ENCODE results near the gene LPP.

Gene LPP

DNA sequence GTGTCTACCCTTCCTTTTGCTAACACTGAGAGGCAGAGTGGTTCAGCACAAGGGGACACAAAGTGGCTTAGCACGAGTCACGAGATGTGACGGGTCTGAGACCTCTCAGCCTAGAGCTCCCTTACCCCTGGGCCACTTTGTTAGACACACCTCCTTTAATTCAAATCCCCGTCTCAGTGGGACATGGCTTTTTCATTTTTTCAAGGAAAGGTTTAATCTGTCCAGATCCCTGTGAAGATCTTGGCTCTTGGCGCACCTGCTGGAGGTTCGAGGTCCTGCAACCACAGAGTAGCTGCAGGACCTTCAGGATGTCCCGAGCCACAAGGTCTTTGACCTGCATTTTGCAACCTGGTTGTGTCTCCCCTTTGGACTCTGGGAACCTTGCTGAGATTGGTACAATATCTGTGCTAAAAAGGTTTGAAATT, 52.0 kb downstream of the LPP start:
- no peak overlapping the region for H3K27ac ChIP-seq
- no peak for DNase-seq
- TF ChIP-seq, protein P1, sequence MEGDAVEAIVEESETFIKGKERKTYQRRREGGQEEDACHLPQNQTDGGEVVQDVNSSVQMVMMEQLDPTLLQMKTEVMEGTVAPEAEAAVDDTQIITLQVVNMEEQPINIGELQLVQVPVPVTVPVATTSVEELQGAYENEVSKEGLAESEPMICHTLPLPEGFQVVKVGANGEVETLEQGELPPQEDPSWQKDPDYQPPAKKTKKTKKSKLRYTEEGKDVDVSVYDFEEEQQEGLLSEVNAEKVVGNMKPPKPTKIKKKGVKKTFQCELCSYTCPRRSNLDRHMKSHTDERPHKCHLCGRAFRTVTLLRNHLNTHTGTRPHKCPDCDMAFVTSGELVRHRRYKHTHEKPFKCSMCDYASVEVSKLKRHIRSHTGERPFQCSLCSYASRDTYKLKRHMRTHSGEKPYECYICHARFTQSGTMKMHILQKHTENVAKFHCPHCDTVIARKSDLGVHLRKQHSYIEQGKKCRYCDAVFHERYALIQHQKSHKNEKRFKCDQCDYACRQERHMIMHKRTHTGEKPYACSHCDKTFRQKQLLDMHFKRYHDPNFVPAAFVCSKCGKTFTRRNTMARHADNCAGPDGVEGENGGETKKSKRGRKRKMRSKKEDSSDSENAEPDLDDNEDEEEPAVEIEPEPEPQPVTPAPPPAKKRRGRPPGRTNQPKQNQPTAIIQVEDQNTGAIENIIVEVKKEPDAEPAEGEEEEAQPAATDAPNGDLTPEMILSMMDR (IDR thresholded peaks at IDR 0.05; ENCODE audit: low read depth, low read length, missing control alignments): peak; percentile 55
- no peak overlapping the region for H3K4me3 ChIP-seq (ENCODE audit: low read depth, low read length)
- H3K27me3 ChIP-seq (replicated peaks): no peaks in the 10 kb centered on the region
- in situ Hi-C loops (cut with HindIII; ENCODE audit: low pct_ligation_motif_present, low sequenced_read_pairs): no loop called here
- H3K36me3 ChIP-seq (replicated peaks): no peaks in the 10 kb centered on the region

DNA sequence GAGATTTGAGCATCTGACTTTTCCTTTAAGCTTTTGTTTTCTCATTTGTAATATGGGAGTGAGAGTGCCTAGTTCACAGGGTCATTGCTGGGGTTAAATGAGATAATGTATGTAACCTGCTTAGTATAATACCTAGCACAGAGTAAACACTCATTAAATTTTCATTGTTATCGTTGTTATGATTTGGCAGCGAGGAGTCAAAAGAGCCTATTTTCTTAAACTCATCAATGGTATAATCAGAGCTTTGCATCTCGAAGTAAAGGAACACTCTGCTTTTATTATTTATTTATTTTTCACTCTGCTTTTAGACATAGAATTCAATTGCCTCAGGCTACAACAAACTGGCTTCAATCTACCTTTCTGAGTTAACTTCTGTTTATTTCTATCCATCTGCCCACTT, 52.8 kb downstream of the LPP start:
- Histone ChIP-seq H3K36me3 (replicated peaks) (no peaks in the 10 kb centered on the region), H3K27me3 (replicated peaks) (no peaks in the 10 kb centered on the region), H3K27ac (no peak overlapping the region), H3K4me3 (ENCODE audit: low read depth, low read length) (no peak overlapping the region)
- DNase-seq: no peak
- in situ Hi-C loops (cut with HindIII; ENCODE audit: low pct_ligation_motif_present, low sequenced_read_pairs): no loop called here
- TF ChIP-seq, protein P1 (IDR thresholded peaks at IDR 0.05; ENCODE audit: low read depth, low read length, missing control alignments): no peak

DNA sequence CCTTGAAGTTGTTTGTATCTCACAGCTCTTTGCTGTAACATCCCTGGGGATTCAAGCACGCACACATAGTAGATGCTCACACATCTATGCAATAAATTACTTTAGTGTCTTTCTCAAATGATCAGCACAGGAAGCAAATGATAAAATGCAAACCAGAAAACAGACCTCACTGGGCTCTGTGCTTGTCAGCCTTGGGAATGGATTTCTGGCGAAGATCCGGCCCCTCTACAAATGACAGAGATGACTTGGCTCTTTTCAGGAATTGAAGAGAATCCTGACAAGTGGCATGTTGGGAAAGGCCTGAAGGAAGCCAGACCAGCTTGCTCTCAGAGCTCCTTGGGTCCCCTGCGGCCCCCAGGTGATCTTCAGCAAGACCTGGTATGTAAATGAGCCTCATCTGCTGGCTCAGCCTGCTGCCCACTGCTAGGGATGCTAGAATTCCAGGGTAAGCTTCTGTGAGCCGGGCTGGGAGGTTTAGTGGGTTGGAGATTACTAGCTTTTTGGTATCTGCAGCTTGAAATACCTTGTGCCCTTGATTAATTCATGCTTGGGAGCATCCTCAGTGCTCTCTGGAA, 54.1 kb downstream of the LPP start:
- H3K27ac ChIP-seq: peak overlapping the region; percentile 85
- in situ Hi-C loops (cut with HindIII; ENCODE audit: low pct_ligation_motif_present, low sequenced_read_pairs): no loop called here
- H3K36me3 ChIP-seq (replicated peaks): no peaks in the 10 kb centered on the region
- TF ChIP-seq, protein P1 (IDR thresholded peaks at IDR 0.05; ENCODE audit: low read depth, low read length, missing control alignments): no peak
- H3K4me3 ChIP-seq (ENCODE audit: low read depth, low read length): no peak overlapping the region
- no peaks in the 10 kb centered on the region for H3K27me3 ChIP-seq (replicated peaks)
- no peak for DNase-seq

DNA sequence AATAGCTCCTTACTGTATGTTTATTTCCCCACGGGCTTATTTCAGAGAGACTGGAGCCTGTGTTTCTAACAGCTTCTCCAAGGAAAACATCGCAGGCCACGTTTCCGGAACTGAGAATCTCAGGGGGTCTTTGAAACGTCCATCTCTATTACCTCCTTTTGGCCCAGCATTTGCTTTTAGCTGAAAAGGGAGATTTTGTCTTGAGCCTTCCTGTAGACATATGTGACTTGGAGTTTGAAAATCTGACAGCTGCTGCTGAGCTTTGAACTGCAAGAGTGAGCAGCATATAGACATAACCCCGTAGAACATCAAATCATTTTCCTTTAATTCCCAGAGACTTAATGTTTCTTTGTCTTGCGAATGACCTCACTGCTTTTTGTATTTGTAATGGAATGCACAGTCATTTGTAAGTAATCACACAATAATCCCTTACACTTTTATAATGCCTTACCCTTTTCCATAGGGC, 54.6 kb downstream of the LPP start:
- TF ChIP-seq, protein P1 (IDR thresholded peaks at IDR 0.05; ENCODE audit: low read depth, low read length, missing control alignments): no peak
- Histone ChIP-seq H3K36me3 (replicated peaks) (no peaks in the 10 kb centered on the region), H3K4me3 (ENCODE audit: low read depth, low read length) (no peak overlapping the region), H3K27me3 (replicated peaks) (no peaks in the 10 kb centered on the region), H3K27ac (peak overlapping the region; percentile 85)
- in situ Hi-C loops (cut with HindIII; ENCODE audit: low pct_ligation_motif_present, low sequenced_read_pairs): no loop called here
- DNase-seq: no peak

DNA sequence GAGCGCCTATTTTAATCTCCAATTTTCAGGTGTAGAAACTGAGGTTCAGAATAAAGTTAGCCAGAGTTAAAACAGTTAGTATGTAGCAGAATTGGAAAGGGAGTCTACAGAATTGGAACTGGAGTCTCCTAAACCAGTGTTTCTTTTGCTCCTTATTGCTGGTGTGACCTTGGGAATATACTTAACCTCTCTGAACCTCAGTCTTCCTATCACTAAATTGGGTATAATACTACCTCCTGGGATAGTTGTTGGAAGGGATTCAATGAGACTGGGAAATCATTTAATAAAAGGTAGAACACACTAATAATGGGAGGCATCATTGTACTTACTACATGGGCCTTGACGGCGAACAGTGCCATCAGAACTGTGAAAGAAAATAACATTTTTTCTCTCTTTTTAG, 55.1 kb downstream of the LPP start:
- Histone ChIP-seq H3K4me3 (ENCODE audit: low read depth, low read length) (no peak overlapping the region), H3K27me3 (replicated peaks) (no peaks in the 10 kb centered on the region), H3K36me3 (replicated peaks) (no peaks in the 10 kb centered on the region), H3K27ac (peak overlapping the region; percentile 85)
- TF ChIP-seq, protein P1 (IDR thresholded peaks at IDR 0.05; ENCODE audit: low read depth, low read length, missing control alignments): no peak
- DNase-seq: no peak
- in situ Hi-C loops (cut with HindIII; ENCODE audit: low pct_ligation_motif_present, low sequenced_read_pairs): no loop called here

DNA sequence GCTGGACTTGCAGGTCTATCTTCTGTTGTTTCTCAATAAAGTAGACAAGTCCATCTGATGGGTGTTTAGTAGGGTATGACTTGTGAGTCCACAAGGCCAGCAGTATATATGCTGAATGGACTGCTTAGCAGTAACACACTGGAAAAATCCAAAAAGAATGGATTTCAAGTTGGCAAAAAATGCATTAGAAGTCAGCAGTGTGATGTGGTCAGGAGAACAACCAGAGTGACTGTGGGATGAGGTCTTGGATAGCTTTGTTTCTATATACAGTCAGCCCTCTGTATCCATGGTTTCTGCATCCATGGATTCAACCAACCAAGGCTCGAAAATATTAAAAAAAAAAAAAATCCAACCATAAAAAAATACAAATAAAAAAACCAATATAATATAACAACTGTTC, 55.8 kb downstream of the LPP start:
- in situ Hi-C loops (cut with HindIII; ENCODE audit: low pct_ligation_motif_present, low sequenced_read_pairs): no loop called here
- TF ChIP-seq, protein P1 (IDR thresholded peaks at IDR 0.05; ENCODE audit: low read depth, low read length, missing control alignments): no peak
- Histone ChIP-seq H3K4me3 (ENCODE audit: low read depth, low read length) (no peak overlapping the region), H3K27ac (peak overlapping the region; percentile 85), H3K36me3 (replicated peaks) (no peaks in the 10 kb centered on the region), H3K27me3 (replicated peaks) (no peaks in the 10 kb centered on the region)
- DNase-seq: no peak
